OCI-LY1 (cell line): ENCODE data around the gene FNDC11.

Experiments used
- H2AFZ ChIP-seq: fragments of 200-600 bp; sonication (generic), shearing (Covaris generic); 2 replicates; pipeline ENCODE4 v1.6.0; 2014; ENCODE audit warnings: antibody characterized with exemption, mild to moderate bottlenecking, low read length
- H3F3A ChIP-seq: fragments of 200-600 bp; sonication (generic), shearing (Covaris generic); 2 replicates; pipeline ENCODE4 v1.6.0; 2014; ENCODE audit warnings: mild to moderate bottlenecking, antibody characterized with exemption, low read length, moderate library complexity; ENCODE audit not compliant: insufficient read depth
- H3K27ac ChIP-seq: fragments of 200-600 bp; sonication (generic); 2 replicates; pipeline ENCODE4 v1.5.1; 2014; ENCODE audit warnings: low read length, mixed run types, mild to moderate bottlenecking, low read depth; ENCODE audit not compliant: poor library complexity, severe bottlenecking
- H3K27me3 ChIP-seq: fragments of 200-600 bp; sonication (generic); 2 replicates; pipeline ENCODE4 v1.6.0; 2014; ENCODE audit warnings: antibody characterized with exemption, mild to moderate bottlenecking, low read length, moderate library complexity; ENCODE audit not compliant: insufficient read depth
- H3K36me3 ChIP-seq: fragments of 200-600 bp; sonication (generic); 2 replicates; pipeline ENCODE4 v1.6.1; 2014; ENCODE audit warnings: mild to moderate bottlenecking, antibody characterized with exemption, low read length, moderate library complexity, mixed read lengths; ENCODE audit not compliant: insufficient read depth
- H3K4me1 ChIP-seq: fragments of 200-600 bp; sonication (generic); 2 replicates; pipeline ENCODE4 v1.5.1; 2014; ENCODE audit warnings: mild to moderate bottlenecking, low read length, moderate library complexity; ENCODE audit not compliant: insufficient read depth, severe bottlenecking
- H3K4me2 ChIP-seq: fragments of 200-600 bp; sonication (generic), shearing (Covaris generic); 2 replicates; pipeline ENCODE4 v1.6.1; 2014; ENCODE audit warnings: low read length
- H3K4me3 ChIP-seq: fragments of 200-600 bp; sonication (generic); 2 replicates; pipeline ENCODE4 v1.5.1; 2014; ENCODE audit warnings: low read length, low read depth, mild to moderate bottlenecking, mixed read lengths; ENCODE audit not compliant: poor library complexity, severe bottlenecking
- H3K79me2 ChIP-seq: fragments of 200-600 bp; shearing (Covaris generic); 2 replicates; pipeline ENCODE4 v1.6.1; 2016; ENCODE audit warnings: mixed run types, low read length, mixed read lengths; ENCODE audit not compliant: insufficient read depth
- H3K9ac ChIP-seq: fragments of 200-600 bp; sonication (generic), shearing (Covaris generic); 2 replicates; pipeline ENCODE4 v1.6.1; 2014; ENCODE audit warnings: mild to moderate bottlenecking, low read length, mixed read lengths
- H3K9me2 ChIP-seq: fragments of 200-600 bp; sonication (generic), shearing (Covaris generic); 2 replicates; pipeline ENCODE4 v1.6.1; 2014; ENCODE audit warnings: low read depth, mild to moderate bottlenecking, low read length, mixed read lengths
- H3K9me3 ChIP-seq: fragments of 200-600 bp; shearing (Covaris generic); 2 replicates; pipeline ENCODE4 v1.6.1; 2014; ENCODE audit warnings: low read length, mixed read lengths
- H4K20me1 ChIP-seq: fragments of 200-600 bp; sonication (generic), shearing (Covaris generic); 2 replicates; pipeline ENCODE4 v1.6.0; 2016; ENCODE audit warnings: mild to moderate bottlenecking, low read length; ENCODE audit not compliant: insufficient read depth
- CTCF ChIP-seq: fragments of 200-600 bp; sonication (generic), shearing (Covaris generic); IDR thresholded peaks from 2 replicates; pipeline ENCODE4 v1.5.1; 2017; ENCODE audit warnings: mild to moderate bottlenecking, antibody characterized with exemption, low read length, moderate library complexity, mixed read lengths
- EZH2 ChIP-seq: fragments of 200-600 bp; sonication (generic), shearing (Covaris generic); IDR thresholded peaks from 2 replicates; pipeline ENCODE4 v1.8.0; 2017; ENCODE audit warnings: borderline replicate concordance, mixed run types, mild to moderate bottlenecking, antibody characterized with exemption, low read length, moderate library complexity, mixed read lengths

Gene FNDC11

GRCh38 chr20:63549019-63549418 is 4.9 kb upstream of the FNDC11 start:
- no peak overlapping the region for H2AFZ ChIP-seq
- 0 out of 2 replicates have a peak, but pooled peaks cover 5% of the 10 kb centered on the region for H3F3A ChIP-seq
- H3K9ac ChIP-seq, result no peak overlapping the region
- peaks cover 16% of the 10 kb centered on the region for H3K4me1 ChIP-seq
- H3K9me3 ChIP-seq, result no peaks in the 10 kb centered on the region
- H3K9me2 ChIP-seq, result no peaks in the 10 kb centered on the region
- H3K27me3 ChIP-seq, result peaks cover 8% of the 10 kb centered on the region; the same call in 1 of the 2 replicates
- no peak overlapping the region for H3K27ac ChIP-seq
- TF ChIP-seq CTCF, result no peak
- no peak for TF ChIP-seq EZH2
- H3K4me2 ChIP-seq, result no peak overlapping the region
- no peaks in the 10 kb centered on the region for H3K79me2 ChIP-seq
- no peaks in the 10 kb centered on the region for H4K20me1 ChIP-seq
- no peaks in the 10 kb centered on the region for H3K36me3 ChIP-seq
- H3K4me3 ChIP-seq, result no peak overlapping the region

- Histone ChIP-seq H4K20me1 (no peaks in the 10 kb centered on the region), H3K79me2 (no peaks in the 10 kb centered on the region), H3K27me3 (peaks cover 8% of the 10 kb centered on the region; the same call in 1 of the 2 replicates), H3K36me3 (no peaks in the 10 kb centered on the region), H3K27ac (no peak overlapping the region), H3K9ac (no peak overlapping the region), H3K4me3 (no peak overlapping the region), H2AFZ (no peak overlapping the region), H3K9me2 (no peaks in the 10 kb centered on the region), H3K4me2 (no peak overlapping the region), H3F3A (0 out of 2 replicates have a peak, but pooled peaks cover 5% of the 10 kb centered on the region), H3K9me3 (no peaks in the 10 kb centered on the region), H3K4me1 (peaks cover 18% of the 10 kb centered on the region)
- TF ChIP-seq EZH2, result no peak
- no peak for TF ChIP-seq CTCF
Measured at GRCh38 chr20:63549679-63550282, 4.2 kb upstream of the FNDC11 start.

GRCh38 chr20:63551068-63551467 is 2.9 kb upstream of the FNDC11 start:
- H3F3A ChIP-seq, result 0 out of 2 replicates have a peak, but pooled peaks cover 5% of the 10 kb centered on the region
- no peak overlapping the region for H3K27ac ChIP-seq
- no peaks in the 10 kb centered on the region for H3K9me2 ChIP-seq
- TF ChIP-seq EZH2, result no peak
- TF ChIP-seq CTCF, result no peak
- no peaks in the 10 kb centered on the region for H4K20me1 ChIP-seq
- no peaks in the 10 kb centered on the region for H3K36me3 ChIP-seq
- H3K27me3 ChIP-seq, result peaks cover 12% of the 10 kb centered on the region; the same call in 1 of the 2 replicates
- H3K79me2 ChIP-seq, result no peaks in the 10 kb centered on the region
- no peaks in the 10 kb centered on the region for H3K9me3 ChIP-seq
- H2AFZ ChIP-seq, result no peak overlapping the region
- H3K9ac ChIP-seq, result no peak overlapping the region
- peaks cover 18% of the 10 kb centered on the region for H3K4me1 ChIP-seq
- H3K4me3 ChIP-seq, result no peak overlapping the region
- no peak overlapping the region for H3K4me2 ChIP-seq
